HepG2 (cell line): ENCODE measurements around the gene MBTPS1. TPM values are rescaled to one million over a fixed set of nuclear protein-coding genes. Genes with fewer than 3 reads are reported as not detected.

Experiments
- RAD51 ChIP-seq: fragments of 450-650 bp; IDR thresholded peaks from 2 replicates; pipeline ENCODE4 v1.6.1; 2016; ENCODE audit warnings: borderline replicate concordance
- THAP9 ChIP-seq: sonication (generic); formaldehyde crosslinking; IDR thresholded peaks from 2 replicates; pipeline ENCODE4; 2020; ENCODE audit warnings: missing genetic modification reagents, mild to moderate bottlenecking, borderline replicate concordance
- ZBED4 ChIP-seq: sonication (generic); formaldehyde crosslinking; IDR thresholded peaks from 2 replicates; pipeline ENCODE4 v1.4.0; 2020; ENCODE audit warnings: missing genetic modification reagents, borderline replicate concordance
- ZBTB49 ChIP-seq: sonication (generic); formaldehyde crosslinking; IDR thresholded peaks from 2 replicates; pipeline ENCODE4 v1.4.0; 2020; ENCODE audit warnings: missing genetic modification reagents, borderline replicate concordance
- ZNF343 ChIP-seq: sonication (generic); formaldehyde crosslinking; IDR thresholded peaks from 2 replicates; pipeline ENCODE4 v1.4.0; 2020; ENCODE audit warnings: mild to moderate bottlenecking, missing genetic modification reagents
- ZNF781 ChIP-seq: sonication (generic); formaldehyde crosslinking; IDR thresholded peaks from 2 replicates; pipeline ENCODE4 v1.5.1; 2020; ENCODE audit warnings: borderline replicate concordance, mild to moderate bottlenecking, missing genetic modification reagents; ENCODE audit errors: not compliant biosample characterization
- polyA plus RNA-seq, 8 experiments: library from polyadenylated mRNA; depleted of rRNA in 3 of 8; stranded (reverse) in 7 of 8; unstranded in 1 of 8; fragments of >200 nt; fragmentation: Illumina TruSeq in 4 of 8; extraction: Trizol in 4 of 8; gene quantifications; 2 replicates each; pipeline versions ENCODE4 v1.2.1 to v1.2.3, GENCODE V29; 2011 to 2016; ENCODE audit warnings: low read depth in 4 of 8, missing spikeins in 1 of 8, mixed read lengths in 1 of 8; ENCODE audit not compliant: insufficient read depth in 1 of 8
- total RNA-seq, 5 experiments: library from RNA; depleted of rRNA; stranded (reverse); fragments of >200 nt; fragmentation: Illumina TruSeq; extraction: Trizol; gene quantifications; 2 replicates each; pipeline ENCODE4 v1.2.3, GENCODE V29; 2016; ENCODE audit warnings: low read depth in 1 of 5
- TF ChIP-seq, protein P1 (sequence below), 2 experiments: sonication (generic) in 1 of 2; formaldehyde crosslinking in 1 of 2; IDR thresholded peaks; 2 replicates each; pipeline versions ENCODE4 v1.5.1 to v1.6.1; 2011 to 2020; ENCODE audit warnings: borderline replicate concordance in 1 of 2, low read depth in 1 of 2, low read length in 1 of 2, mild to moderate bottlenecking in 1 of 2, missing genetic modification reagents in 1 of 2, moderate library complexity in 1 of 2
- TF ChIP-seq, protein P2 (sequence below): fragments of 450-650 bp; IDR thresholded peaks from 2 replicates; pipeline ENCODE4 v1.6.1; 2016
- TF ChIP-seq, protein P3 (sequence below): sonication (generic); formaldehyde crosslinking; IDR thresholded peaks from 2 replicates; pipeline ENCODE4 v1.4.0; 2020; ENCODE audit warnings: mild to moderate bottlenecking, missing genetic modification reagents, borderline replicate concordance

The MBTPS1 gene
- total and polyA plus RNA-seq, 2 of the 13 experiments (the other 11 are each of a cell fraction or from before 2014, with no cell fraction given), result 56.7 to 91.3 TPM

- TF ChIP-seq THAP9 (no peak), ZNF343 (peak; percentile 53; the same call in 1 of the 2 replicates), ZNF781 (peak; percentile 47), ZBED4 (CRISPR knock-in tag) (0 out of 2 replicates have a peak, but pooled peaks have one; percentile 5), ZBTB49 (CRISPR knock-in tag) (no peak), RAD51 (no peak)
- TF ChIP-seq, protein P1, sequence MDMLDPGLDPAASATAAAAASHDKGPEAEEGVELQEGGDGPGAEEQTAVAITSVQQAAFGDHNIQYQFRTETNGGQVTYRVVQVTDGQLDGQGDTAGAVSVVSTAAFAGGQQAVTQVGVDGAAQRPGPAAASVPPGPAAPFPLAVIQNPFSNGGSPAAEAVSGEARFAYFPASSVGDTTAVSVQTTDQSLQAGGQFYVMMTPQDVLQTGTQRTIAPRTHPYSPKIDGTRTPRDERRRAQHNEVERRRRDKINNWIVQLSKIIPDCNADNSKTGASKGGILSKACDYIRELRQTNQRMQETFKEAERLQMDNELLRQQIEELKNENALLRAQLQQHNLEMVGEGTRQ (IDR thresholded peaks at IDR 0.05; ENCODE audit: low read depth, low read length), result no peak
- TF ChIP-seq, protein P1 (CRISPR knock-in tag; IDR thresholded peaks at IDR 0.05; ENCODE audit: borderline replicate concordance), result 0 out of 2 replicates have a peak, but pooled peaks have one; percentile 49
- TF ChIP-seq, protein P2, sequence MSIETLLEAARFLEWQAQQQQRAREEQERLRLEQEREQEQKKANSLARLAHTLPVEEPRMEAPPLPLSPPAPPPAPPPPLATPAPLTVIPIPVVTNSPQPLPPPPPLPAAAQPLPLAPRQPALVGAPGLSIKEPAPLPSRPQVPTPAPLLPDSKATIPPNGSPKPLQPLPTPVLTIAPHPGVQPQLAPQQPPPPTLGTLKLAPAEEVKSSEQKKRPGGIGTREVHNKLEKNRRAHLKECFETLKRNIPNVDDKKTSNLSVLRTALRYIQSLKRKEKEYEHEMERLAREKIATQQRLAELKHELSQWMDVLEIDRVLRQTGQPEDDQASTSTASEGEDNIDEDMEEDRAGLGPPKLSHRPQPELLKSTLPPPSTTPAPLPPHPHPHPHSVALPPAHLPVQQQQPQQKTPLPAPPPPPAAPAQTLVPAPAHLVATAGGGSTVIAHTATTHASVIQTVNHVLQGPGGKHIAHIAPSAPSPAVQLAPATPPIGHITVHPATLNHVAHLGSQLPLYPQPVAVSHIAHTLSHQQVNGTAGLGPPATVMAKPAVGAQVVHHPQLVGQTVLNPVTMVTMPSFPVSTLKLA, result peak; percentile 23; the same call in 1 of the 2 replicates
- TF ChIP-seq, protein P3, sequence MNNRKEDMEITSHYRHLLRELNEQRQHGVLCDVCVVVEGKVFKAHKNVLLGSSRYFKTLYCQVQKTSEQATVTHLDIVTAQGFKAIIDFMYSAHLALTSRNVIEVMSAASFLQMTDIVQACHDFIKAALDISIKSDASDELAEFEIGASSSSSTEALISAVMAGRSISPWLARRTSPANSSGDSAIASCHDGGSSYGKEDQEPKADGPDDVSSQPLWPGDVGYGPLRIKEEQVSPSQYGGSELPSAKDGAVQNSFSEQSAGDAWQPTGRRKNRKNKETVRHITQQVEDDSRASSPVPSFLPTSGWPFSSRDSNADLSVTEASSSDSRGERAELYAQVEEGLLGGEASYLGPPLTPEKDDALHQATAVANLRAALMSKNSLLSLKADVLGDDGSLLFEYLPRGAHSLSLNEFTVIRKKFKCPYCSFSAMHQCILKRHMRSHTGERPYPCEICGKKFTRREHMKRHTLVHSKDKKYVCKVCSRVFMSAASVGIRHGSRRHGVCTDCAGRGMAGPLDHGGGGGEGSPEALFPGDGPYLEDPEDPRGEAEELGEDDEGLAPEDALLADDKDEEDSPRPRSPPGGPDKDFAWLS (CRISPR knock-in tag), result peak; percentile 66; the same call in 1 of the 2 replicates
These were observed 727 bp upstream of the MBTPS1 start (continued) for GRCh38 chr16:84117494-84117843.
